CD4-positive, alpha-beta T cell treated with Interleukin-17A for 1 hour (primary cell): ENCODE measurements around the gene RNU1-4.
A peak's percentile ranks its signal among the peaks of the same experiment; 100 is the strongest.
"Not testable (repeated sequence)": the region's sequence is repeated elsewhere in the genome, so short reads cannot be mapped to it uniquely, and the experiment has no call there.

Experiments
- DNase-seq: peaks from one replicate; pipeline ENCODE4 v3.0.0-alpha.2; 2020

RNU1-4 gene

DNA sequence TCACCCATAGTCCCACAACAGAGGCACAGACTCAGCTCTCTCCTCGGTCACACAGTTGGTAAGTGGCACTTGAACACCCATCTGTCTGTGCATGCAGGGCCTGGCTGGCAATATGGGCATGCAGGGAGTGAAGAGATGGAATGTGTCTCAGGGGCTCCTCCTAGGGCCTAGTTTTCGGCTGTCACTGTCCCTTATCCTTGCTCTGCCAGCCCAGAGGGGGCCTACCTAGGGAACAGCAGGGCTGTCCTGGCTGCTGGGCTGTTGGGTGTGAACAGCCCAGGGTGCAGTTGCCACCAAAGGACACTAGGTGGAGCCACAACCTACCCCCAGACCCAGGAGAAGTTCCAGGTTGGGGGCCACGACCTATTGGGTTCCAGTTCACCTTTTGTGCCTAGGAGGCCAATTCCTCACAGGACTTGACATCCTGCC lies 30.6 kb upstream of the RNU1-4 start:
- peak; percentile 57 for DNase-seq

DNA sequence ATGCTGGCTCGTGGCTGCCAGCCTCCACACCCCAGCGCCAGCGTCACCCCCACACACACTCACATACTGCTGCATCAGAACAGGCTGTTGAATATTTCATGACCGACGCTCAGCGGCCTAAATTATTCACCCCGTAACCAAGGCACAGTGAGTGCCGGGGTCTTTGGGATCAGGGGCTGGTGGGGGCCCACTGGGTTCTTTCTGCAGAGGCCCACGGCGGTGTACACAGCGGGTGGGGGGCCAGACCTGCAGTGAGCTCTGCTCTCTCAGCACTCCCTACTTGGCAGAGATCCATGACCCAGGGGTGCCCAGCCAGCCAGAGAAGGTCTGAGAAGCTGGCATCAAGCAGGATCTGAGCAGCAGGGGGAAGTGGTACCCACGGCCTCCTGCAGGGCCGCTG lies 29.7 kb upstream of the RNU1-4 start:
- DNase-seq, result not testable (repeated sequence)

DNA sequence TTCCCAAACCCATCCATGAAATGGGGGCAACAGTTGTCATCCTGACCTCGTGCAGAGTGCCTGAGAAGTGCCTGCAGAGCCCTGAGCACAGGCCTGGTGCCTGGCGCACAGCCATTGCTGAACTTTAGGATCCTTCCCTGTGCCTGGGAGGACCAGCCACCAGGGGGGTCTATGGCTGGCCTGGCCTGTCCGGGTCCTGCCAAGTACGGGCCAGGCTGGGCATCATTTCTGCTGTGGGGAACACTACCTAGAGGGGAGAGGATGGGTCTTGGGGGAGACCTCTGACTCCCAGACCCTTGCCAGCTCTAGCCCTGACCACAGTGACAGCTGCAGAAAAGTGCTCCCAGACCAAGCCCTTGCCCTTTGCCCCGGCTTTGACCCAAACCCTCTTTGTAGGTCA lies 28.2 kb upstream of the RNU1-4 start:
- DNase-seq, result not testable (repeated sequence)

DNA sequence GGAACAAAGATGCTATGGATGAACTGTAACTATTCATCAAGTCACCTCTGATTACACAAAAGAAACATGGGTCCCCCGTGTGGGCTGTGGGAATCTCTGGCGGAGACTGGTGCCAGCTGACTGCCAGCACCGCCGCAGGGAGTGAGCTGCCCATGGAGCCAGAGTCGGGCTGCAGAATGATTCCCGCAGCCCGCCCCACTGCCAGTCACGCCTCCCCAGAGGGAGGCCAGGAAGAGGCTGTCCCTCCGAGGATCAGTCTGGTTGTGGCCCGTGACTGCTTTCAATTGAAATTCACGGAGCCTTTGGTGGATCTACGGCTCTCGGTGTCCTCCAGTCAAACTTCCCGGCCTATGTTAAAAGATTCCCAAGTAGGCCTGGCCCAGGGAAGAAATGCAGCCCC lies 27.7 kb upstream of the RNU1-4 start:
- DNase-seq, result not testable (repeated sequence)

DNA sequence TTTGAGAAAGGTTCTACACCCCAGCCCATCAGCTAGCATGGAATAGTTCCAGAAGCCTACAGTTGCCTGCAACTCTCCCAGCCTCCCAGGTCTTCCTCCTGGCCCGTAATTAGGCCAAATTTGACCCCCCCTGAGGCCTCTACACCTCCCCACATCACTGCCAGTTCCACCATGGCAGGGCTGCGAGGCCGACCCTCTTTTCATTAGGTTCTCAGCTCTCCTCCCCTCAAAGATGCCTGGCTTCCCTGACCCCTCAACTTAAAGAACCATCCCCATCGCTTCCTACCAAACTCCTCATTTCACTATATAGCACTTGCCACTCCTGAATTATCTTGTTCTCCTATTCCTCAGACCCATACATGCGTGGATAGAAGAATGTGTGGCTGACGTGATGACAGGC lies 27.3 kb upstream of the RNU1-4 start:
- not testable (repeated sequence) for DNase-seq

DNA sequence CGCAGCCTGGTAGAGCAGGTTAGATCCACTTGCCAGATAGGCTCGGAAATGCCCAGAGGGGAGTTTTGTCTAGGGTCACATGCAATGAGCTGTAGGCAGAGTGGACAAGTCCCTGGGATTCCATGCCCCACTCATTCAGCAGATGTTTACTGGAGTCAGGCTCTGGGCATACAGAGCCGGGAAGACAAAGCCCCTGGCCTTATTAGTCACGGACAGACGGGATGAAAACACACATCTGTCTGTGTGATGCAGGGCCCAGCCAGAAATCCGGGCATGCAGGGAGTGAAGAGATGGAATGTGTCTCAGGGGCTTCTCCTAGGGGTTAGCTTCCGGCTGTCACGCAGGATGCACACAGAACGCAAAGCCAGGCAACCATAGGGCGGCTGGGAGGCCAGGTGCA lies 26.8 kb upstream of the RNU1-4 start:
- DNase-seq, result not testable (repeated sequence)

DNA sequence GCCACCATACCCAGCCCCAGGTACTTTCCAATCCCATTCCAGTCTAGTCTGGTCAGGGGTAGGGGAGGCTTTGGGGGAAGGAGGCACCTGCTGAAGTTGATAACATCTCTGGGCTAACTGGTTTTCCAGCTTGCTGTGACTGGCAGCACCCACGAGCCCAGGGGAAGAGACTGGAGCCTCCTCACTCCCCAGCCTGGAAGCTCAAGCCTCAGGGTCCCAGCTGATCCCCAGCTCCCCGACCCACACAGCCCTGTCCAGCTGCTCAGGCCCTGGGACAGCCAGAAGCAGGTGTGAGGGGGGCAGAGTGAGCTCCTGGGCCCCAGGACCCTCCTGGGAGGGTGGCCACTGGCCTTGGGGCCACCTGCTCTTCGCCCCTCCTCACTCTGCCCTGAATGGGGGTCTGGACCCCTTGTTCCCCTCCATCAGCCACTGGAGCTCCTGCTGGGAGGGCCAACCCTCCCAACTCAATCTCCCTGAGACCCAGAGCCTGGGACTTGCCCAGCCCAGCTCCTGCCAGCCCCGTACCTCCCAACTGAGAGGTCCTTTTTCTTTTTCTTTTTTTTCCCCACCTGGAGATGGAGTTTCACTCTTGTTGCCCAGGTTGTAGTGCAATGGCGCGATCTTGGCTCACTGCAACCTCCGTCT lies 23.5 kb upstream of the RNU1-4 start:
- DNase-seq, result no peak

DNA sequence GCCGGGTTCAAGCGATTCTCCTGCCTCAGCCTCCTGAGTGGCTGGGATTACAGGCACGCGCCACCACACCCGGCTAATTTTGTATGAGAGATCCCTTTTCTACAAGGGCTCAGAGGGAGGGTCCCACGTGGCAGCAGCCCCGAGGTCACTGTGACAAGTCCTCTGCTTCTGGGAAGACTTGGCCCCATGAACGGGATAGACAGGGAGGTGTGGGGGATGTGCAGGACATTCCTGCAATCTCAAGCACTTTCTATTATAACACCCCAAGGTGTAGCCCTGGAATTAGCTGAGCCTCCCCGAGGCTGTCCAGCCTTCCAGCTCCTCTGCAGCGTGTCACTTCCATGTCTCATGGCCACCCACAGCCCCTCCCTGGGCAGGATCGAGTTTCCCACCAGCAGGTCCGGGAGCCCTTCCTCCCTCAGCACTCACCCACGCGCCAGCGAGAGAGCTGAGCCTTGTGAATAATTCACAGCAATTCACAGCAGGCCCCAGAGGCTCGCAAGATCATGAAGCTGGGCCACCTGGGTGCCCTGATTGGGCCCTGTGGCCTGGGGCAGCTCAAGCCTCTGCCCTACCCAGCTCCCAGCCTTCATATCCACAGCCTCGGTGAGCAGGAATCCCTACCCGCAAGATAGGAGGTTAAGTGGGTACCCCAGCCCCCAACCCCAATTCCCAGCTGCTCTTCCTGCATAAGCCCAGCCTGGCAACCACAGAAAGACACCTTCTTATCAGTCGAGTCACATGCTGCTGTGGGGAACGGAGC lies 22.8 kb upstream of the RNU1-4 start:
- no peak for DNase-seq

DNA sequence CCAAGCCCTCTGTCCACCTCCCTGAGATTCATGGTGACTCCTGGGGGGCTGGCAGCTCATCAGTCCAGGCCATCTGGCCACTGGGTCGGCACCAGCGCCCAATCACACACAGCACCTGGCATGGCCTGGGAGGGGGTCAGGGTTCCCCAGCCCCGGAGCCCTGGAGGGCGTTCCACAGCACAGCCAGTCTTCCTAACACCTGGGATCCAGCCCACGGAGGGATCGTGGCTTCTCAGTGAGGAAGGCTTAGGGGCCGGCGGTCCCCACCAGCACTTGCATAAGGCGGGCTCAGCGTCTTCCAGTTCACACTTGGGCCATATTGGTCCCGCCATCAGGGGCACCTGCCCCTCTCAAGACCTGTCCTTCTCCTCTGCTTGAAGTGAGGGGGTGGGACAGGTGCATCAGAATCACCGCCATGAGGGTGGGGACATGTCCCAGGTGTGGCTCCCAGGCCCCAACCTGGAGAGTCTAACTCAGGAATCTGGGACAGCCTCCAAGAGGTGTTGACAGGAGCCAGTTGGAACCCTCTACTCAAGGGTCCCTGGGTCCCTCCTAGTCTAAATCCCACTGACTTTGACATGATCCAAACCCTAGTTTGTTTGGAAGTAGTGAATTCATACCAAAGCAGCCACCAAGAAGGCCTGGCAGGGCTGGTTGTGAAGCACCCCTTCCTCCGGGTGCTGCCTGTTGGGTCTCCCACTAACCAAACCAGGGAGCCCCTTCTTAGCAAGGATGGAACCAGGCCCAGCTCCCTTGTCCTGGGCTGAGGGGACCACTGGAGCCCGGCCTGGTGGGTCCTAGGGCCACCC lies 22.0 kb upstream of the RNU1-4 start:
- DNase-seq, result not testable (repeated sequence)

DNA sequence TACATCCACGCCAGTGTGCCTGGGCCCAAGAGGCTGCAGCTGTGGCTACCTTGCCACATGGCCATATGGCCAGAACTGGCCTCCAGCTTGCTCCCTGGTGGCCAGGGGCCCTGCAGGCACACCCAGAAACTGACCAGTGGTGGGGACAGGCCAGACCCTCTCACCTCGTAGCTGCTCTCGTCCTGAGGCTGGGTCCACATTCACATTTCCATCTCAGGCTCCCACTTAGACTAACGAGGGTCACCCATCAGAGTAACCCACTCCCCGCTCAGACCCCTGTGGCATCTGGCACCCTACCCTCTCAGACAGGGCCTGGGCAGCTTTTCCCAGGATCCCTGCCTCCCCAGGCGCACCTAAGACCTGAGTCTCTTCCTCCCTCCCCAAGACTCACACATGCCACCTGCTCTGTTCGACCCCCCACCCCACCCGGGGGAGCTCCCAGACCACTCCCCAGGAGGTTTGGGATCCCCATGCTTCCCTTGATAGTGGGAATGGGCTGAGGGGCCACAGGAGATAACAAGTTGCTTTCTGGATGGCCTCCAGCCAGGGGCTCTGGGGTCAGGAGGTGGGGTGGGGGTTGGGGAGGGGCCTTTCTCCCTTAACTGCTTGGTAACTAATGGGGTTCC lies 21.3 kb upstream of the RNU1-4 start:
- DNase-seq, result no peak

DNA sequence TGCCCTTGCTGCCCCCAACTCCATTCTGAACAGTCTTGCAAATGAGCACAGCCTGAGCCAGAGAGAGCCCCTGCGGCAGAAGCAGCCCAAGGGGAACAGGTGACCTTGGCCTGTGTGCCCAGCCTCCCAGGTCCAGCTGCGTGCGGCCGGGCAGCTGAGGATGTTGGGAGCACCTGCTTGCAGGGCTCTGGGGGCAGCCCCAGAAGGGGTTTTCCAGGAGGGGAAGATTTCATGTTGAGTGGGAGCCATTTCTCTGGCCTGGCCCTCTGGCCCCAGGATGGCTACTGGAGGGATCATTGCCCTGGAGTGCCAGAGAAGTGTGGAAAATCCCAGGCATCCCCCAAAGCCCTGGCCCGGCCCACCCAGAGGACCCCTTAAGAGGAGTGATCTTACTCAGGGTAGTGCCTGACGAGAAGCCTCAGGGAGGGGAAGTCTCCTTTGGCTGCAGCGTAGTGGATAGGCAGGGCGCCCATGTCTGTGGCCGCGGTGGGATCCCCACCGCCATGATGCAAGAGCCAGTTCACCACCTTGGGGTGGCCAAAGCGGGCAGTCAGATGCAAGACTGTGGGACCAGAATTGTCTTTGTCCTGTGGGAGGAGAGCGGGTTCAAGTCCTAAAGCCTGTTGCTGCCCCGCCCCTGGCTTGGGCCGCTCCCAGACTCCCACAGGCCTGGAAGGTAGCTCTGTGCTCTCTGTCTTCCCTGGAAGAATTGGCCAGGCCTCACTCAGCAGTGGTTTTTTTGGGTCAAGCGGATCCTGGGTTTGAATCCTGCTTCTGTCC lies 20.6 kb upstream of the RNU1-4 start:
- no peak for DNase-seq

DNA sequence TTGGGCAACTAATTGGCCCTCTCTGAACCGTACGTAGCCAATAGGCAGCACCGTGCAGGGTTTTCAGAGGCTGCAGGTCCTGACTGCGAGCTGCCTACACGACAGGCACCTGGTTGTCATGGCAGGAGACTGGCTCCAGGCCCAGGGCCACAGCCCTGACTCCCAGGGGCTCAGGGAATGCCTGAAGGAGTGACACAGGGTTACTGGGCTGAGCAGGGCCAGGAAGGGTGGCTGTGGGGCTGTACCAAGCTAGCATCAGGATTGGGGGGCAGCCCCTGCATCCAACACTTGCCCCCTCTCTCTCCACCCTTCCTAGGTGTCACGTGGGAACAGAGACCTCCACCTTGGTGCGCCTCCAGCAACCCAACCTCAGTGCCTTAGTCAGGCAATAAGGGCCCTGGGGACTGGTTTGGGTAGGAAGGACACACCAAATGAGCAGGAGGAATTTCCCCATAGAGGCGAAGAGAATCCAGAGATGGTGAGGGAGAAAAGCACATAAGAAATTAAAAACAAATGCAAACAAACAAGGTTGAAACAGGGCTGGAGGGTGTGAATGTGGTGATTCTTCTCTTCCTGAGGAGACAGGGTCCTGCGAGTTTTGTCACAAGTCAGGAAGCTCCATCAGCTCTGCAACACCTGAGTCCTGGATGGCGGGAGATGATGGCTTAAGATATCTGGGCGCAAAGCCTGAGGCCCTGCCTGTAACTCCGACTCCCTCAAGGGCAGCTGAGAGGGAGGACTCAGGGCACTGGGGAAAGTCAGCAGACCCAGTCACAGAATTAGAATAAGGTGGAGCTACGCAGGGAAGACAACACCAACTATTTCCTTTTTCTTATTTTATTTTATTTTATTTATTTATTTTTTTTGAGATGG lies 19.7 kb upstream of the RNU1-4 start:
- DNase-seq, result no peak

DNA sequence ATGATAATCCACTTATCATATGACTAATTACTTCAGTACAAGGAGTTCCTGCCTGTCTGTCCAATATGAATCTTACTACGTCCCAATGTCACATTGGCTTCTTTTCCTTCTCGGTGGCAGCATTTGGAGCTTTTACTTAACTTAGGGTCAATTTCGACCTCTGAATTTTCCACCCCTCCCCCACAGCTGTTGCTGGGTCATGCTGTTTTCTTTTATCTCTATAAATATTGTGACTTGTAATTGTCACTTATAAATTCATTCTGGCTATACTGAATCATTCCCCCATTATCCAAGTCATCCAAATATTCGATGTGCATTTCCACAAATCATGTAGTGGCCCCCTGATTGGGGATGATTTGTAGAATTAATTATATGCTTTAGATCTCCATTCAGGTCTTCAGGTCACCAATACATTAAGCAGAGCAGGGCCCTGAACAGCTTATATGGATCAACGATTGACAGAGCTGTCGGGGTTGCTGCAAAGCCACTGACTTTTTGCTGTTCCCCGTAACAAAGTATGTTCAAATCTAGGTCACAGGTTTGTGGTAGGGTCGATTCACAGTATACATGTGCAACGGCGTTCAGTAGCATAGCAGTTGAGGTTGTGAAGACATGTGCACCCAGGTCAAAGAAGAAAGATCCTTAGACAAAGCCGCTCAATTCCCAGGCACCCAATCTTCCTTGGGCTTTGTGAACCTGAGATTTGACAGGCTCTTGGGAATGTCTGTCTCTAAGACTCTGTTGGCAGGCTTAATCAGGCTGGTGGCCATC lies 18.3 kb upstream of the RNU1-4 start:
- DNase-seq, result no peak

DNA sequence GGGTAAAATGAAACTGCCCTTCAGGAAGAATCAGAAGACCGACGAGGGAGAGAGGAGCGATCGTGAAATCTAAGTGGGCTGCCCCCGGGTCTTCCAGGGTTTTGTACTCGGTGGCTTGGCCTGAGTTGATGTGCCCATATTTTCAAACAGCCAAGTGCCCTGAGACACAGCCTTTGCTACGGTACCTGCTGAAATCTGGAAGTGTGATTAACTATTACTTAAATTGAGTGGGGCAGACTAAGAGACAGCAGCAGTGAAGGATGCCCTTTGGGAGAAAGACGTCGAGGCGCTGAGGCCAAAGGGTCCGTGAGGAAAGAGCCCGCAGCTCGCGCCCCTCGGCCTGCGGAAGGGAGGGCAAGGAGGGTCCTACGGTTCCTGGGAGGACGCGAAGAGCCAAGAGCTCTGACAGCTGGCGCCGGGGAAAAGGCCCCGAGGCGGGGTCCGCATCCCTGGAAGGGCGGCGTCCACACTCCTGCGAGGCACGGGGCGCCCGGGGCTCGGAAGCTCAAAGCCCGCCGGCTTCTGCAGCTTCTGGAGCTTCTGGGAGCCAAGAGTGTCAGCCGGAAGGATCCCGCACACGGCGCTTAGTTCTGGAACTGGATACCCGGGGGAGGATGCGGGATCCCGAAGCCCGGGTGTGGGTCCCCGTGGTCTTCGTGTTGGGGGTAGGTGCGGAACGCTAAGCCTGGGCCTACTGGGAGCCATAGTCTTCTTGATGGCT lies 15.4 kb upstream of the RNU1-4 start:
- DNase-seq, result no peak

DNA sequence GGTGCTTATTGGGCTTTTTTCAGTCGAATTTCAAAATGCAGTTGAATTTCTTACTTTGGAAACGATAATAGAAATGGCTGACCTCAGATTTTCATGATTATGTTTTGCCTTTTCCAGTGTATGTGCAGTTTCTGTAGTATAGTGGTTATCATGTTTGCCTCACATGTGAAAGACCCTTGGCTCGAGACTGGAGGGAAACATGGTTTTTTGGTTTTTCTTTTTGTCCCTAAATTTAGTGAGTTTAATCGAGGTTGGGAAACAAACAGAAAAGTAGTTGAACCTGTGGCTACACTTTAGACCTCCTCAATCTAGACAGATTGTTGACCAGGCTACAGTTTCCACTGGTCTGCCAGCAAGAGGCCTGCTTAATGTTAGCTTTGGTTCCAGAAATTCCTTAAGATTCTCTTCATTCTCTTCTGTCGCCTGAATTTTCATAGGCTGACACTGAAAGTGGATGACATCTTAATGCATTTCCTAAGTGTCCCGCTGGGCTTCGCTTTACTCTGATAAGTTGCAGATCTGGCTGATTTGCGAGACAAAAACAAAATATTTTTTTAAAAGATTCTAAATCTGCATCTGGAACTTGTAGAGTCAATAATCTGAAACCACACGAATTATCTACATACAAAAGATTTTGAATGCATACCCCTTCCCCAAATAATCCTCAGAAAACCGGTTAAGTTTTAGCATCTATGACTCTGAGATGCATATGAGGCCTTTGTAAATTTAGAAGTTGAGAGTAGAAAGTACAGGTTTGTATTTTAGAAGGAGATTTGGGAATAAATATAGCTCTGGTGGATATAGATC lies 14.7 kb upstream of the RNU1-4 start:
- DNase-seq, result not testable (repeated sequence)

DNA sequence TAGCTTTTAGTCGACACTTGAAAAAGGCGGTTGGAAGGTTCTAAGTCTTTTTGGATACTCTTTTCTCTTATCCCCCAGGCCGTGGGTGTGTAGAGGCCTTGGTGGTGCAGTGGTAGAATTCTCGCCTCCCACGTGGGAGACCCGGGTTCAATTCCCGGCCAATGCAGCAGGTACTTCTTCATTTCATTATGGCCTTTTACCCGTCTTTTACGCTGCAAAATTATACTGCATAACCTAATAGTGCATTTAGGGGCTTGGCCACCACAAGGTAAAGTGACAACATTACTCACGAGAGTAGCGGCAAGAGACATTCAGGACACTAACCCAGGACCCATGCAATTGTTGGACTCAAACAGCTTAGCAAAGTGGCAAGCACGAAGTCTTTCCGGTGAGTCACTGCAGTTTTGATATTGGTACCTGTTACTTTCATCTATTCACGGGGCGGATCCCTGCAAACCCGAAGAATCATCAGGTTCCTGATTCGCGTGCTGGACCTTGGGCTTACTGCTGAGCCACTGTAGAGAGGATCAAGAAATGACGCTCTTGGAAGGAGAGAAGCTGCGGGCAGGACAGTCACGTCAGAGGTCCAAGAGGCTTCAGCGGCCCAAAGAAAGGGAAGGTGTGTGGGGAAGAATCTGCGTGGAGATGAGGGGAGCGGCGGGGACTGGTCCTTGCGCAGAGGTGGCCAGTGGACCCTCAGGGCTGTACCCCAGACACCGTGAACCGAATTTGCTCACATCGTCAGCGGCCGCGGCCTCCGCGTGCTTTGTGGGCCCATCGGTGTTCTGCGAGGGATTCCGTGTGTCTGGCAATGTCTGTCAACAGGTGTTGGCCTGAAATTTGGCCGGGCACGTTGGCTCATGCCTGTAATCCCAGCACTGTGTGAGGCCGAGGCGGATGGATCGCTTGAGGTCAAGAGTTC lies 12.9 kb upstream of the RNU1-4 start:
- peak; percentile 32 for DNase-seq

DNA sequence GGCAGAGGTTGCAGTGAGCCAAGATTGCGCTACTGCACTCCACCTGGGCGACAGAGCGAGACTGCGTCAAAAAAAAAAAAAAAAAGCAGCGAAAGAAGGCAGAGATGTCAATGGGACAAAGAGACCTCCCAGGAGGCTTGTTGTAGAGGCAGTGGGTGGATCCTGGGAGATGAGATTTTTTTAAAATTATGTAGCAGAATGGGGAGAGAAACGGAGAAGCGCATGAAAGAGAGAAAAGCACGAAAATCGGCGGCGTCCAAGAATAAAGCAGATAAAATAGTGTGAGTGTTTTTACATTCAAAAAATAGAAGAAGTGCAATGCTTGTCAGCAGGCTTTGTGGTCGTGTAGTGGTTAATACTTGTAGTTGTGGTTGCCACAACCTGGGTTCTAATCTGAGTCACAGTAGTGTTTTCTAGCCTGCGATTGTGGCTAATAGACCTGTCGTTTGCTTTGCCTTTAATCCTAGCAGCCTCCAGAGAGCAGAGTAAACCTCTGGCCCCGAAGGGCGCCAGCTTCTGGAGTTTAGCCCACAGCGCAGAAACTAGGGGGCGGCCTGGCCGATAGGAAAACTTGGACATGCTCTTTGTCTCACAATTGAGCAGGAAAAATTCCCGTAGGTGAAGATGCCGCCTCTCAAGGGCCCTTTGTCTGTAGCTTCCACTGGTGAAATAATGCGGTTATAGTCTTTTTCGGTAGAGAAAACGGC lies 11.9 kb upstream of the RNU1-4 start:
- not testable (repeated sequence) for DNase-seq
